B cell (primary cell): Measurements from ENCODE around the gene GNG7. TPM values are rescaled to one million over a fixed set of nuclear protein-coding genes. Genes with fewer than 3 reads are reported as not detected.

ENCODE experiments used
- ATAC-seq: fragments of 200-7000 bp; cut with Tn5 transposase; one replicate; pipeline ENCODE4 v1.10.0; 2021; ENCODE audit warnings: low read depth, mild to moderate bottlenecking, moderate number of reproducible peaks, moderate library complexity
- CTCF ChIA-PET: fragments of 350-600 bp; sonication (Branson Sonifier 250); formaldehyde crosslinking; loops from one replicate; lab custom pipeline; 2021; ENCODE audit warnings: antibody characterized with exemption, inconsistent platforms; lab: Charles Lee
- POLR2A ChIA-PET: fragments of 350-600 bp; sonication (Branson Sonifier 250); formaldehyde crosslinking; loops from one replicate; lab custom pipeline; 2021; ENCODE audit warnings: antibody characterized with exemption; lab: Charles Lee
- DNase-seq: peaks from one replicate; pipeline ENCODE4 v3.0.0; 2013
- H2AFZ ChIP-seq: 2 replicates; pipeline ENCODE4 v1.6.1; 2012; ENCODE audit warnings: mild to moderate bottlenecking, low read depth, low read length; ENCODE audit not compliant: insufficient read depth, poor library complexity, severe bottlenecking
- H3K27ac ChIP-seq, 2 donors: 1 replicate in 1 of 2; 2 replicates in 1 of 2; pipeline ENCODE4 v1.5.1; 2012 to 2013; ENCODE audit warnings: low read length in 2 of 2, mild to moderate bottlenecking in 2 of 2, moderate library complexity in 1 of 2
- H3K27me3 ChIP-seq, 4 experiments: fragments of 200-600 bp in 1 of 4; sonication (generic) in 1 of 4; replicated peaks in 1 of 4; 1 replicate in 2 of 4; 2 replicates in 2 of 4; pipeline versions ENCODE4 v1.6.1 to v1.7.0; 2013 to 2016; ENCODE audit warnings: low read length in 3 of 4, mild to moderate bottlenecking in 2 of 4, mixed read lengths in 1 of 4, moderate library complexity in 1 of 4; ENCODE audit not compliant: insufficient read depth in 4 of 4, control insufficient read depth in 3 of 4; ENCODE audit errors: control extremely low read depth in 1 of 4
- H3K36me3 ChIP-seq, 2 experiments: replicated peaks in 1 of 2; 1 replicate in 1 of 2; 2 replicates in 1 of 2; pipeline versions ENCODE4 v1.6.1 to v1.7.1; 2013; ENCODE audit warnings: low read length in 1 of 2; ENCODE audit not compliant: insufficient read depth in 2 of 2, control insufficient read depth in 1 of 2; ENCODE audit errors: control extremely low read depth in 1 of 2, extremely low read depth in 1 of 2
- H3K4me1 ChIP-seq, 2 donors: fragments of 200-600 bp in 1 of 2; sonication (generic) in 1 of 2; 1 replicate in 1 of 2; 2 replicates in 1 of 2; pipeline versions ENCODE4 v1.5.1 to v1.6.1; 2013 to 2017; ENCODE audit warnings: low read length in 2 of 2; ENCODE audit not compliant: control insufficient read depth in 2 of 2, insufficient read depth in 2 of 2
- H3K4me2 ChIP-seq: replicated peaks from 2 replicates; pipeline ENCODE3; 2012; ENCODE audit warnings: mild to moderate bottlenecking, low read depth, low read length; ENCODE audit not compliant: poor library complexity, severe bottlenecking
- H3K4me3 ChIP-seq, 5 experiments: fragments of 200-600 bp in 1 of 5; sonication (generic) in 1 of 5; 1 replicate in 3 of 5; 2 replicates in 2 of 5; pipeline versions ENCODE4 v1.5.1 to v1.7.0; 2011 to 2016; ENCODE audit warnings: low read length in 4 of 5, mild to moderate bottlenecking in 4 of 5, low read depth in 2 of 5, control low read depth in 1 of 5, moderate library complexity in 1 of 5; ENCODE audit not compliant: insufficient read depth in 1 of 5; ENCODE audit errors: control extremely low read depth in 1 of 5, extremely low read depth in 1 of 5
- H3K79me2 ChIP-seq: fragments of 200-600 bp; sonication (generic); one replicate; pipeline ENCODE4 v1.6.0; 2016; ENCODE audit warnings: low read length; ENCODE audit not compliant: control insufficient read depth, insufficient read depth
- H3K9ac ChIP-seq: fragments of 200-600 bp; sonication (generic); 2 replicates; pipeline ENCODE4 v1.6.1; 2017; ENCODE audit warnings: mild to moderate bottlenecking, low read length, moderate library complexity
- H3K9me3 ChIP-seq, 3 donors: one replicate each; pipeline versions ENCODE4 v1.6.1 to v1.7.1; 2013; ENCODE audit warnings: low read length in 2 of 3; ENCODE audit not compliant: control insufficient read depth in 2 of 3, insufficient read depth in 1 of 3; ENCODE audit errors: control extremely low read depth in 1 of 3
- H4K20me1 ChIP-seq: 2 replicates; pipeline ENCODE4 v1.6.0; 2012; ENCODE audit warnings: mild to moderate bottlenecking, low read length; ENCODE audit not compliant: insufficient read depth, control insufficient read depth, poor library complexity, severe bottlenecking
- H3K27ac Mint-ChIP-seq: one replicate; pipeline ENCODE4 v1.8.0; 2021; ENCODE audit warnings: mixed read lengths
- H3K27me3 Mint-ChIP-seq: one replicate; pipeline ENCODE4 v1.8.0; 2021; ENCODE audit warnings: mixed read lengths
- H3K4me1 Mint-ChIP-seq: one replicate; pipeline ENCODE4 v1.8.0; 2021; ENCODE audit warnings: mixed read lengths
- H3K4me3 Mint-ChIP-seq: one replicate; pipeline ENCODE4 v1.8.0; 2021; ENCODE audit warnings: mixed read lengths
- H3K9me3 Mint-ChIP-seq: one replicate; pipeline ENCODE4 v1.8.0; 2022; ENCODE audit warnings: mixed read lengths; ENCODE audit not compliant: insufficient read depth
- CTCF ChIP-seq: fragments of 200-600 bp; IDR thresholded peaks from one replicate; pipeline ENCODE4 v1.8.0; 2022; ENCODE audit warnings: antibody characterized with exemption, mild to moderate bottlenecking
- EZH2 ChIP-seq: IDR thresholded peaks from 2 replicates; pipeline ENCODE4 v1.6.1; 2012; ENCODE audit warnings: borderline replicate concordance, low read depth, mild to moderate bottlenecking, moderate library complexity, low read length; ENCODE audit not compliant: insufficient read depth, poor library complexity, severe bottlenecking
- WGBS: methylation state at CpG from one replicate; pipeline ENCODE4 v1.1.5; 2013; ENCODE audit warnings: missing lambda C conversion rate; ENCODE audit not compliant: insufficient coverage; 5-methylcytosine and 5-hydroxymethylcytosine counted together
- intact Hi-C: fragments of 100-400 bp; cut with micrococcal nuclease; formaldehyde crosslinking; loops from one replicate; pipeline ENCODE4 v1.10.0; 2022
- polyA plus RNA-seq: library from polyadenylated mRNA; depleted of rRNA; stranded (reverse); fragments of >200 nt; gene quantifications from 2 replicates; pipeline ENCODE4 v1.2.3, GENCODE V29; 2012
- total RNA-seq, 2 donors: library from RNA; stranded (reverse); fragments of 120-200 nt in 1 of 2; gene quantifications; 1 replicate in 1 of 2; 2 replicates in 1 of 2; pipeline versions ENCODE4 v1.2.3 to v1.2.4, GENCODE V29; 2013 to 2022

The GNG7 gene
- total and polyA plus RNA-seq, 2 donors (not counting 1 experiment from before 2014, with no cell fraction given): 76.3 to 153 TPM

GRCh38 chr19:2700660-2701360, 1.7 kb downstream of the GNG7 start:
- H3K4me2 ChIP-seq: peak overlapping the region; percentile 96
- H3K9me3 Mint-ChIP-seq: no peaks in the 10 kb centered on the region
- H3K27ac Mint-ChIP-seq: peak overlapping the region; percentile 85
- 84% methylated on average over 22 of the region's 26 CpGs for whole genome bisulfite sequencing
- no peaks in the 10 kb centered on the region for H3K27me3 Mint-ChIP-seq
- peak overlapping the region; percentile 81 to 89 for H3K27ac ChIP-seq
- H3K9ac ChIP-seq: peak overlapping the region; percentile 94
- DNase-seq: peak; percentile 29
- intact Hi-C loops: no loop called here
- H3K4me1 ChIP-seq: peaks cover 62 to 65% of the 10 kb centered on the region in 2 donors
- peaks cover 0 to 3% (median 0%) of the 10 kb centered on the region in 3 donors for H3K9me3 ChIP-seq
- POLR2A ChIA-PET: interaction anchor here (0.5 to 6.7 kb wide), 6 partner anchors 11 to 78 kb away, joined by 3 to 86 read pairs (median 12); no protein-coding TSS in a partner anchor
- H3K4me3 Mint-ChIP-seq: peak overlapping the region; percentile 89
- H3K27me3 ChIP-seq: no peaks in the 10 kb centered on the region
- peak overlapping the region in 4 of 5 experiments; percentile 76 to 96 (median 83) for H3K4me3 ChIP-seq
- CTCF ChIA-PET: interaction anchor here (1.4 to 4.7 kb wide), 4 partner anchors 9 to 52 kb away, joined by 4 to 45 read pairs (median 17); no protein-coding TSS in a partner anchor
- no peak for TF ChIP-seq CTCF
- TF ChIP-seq EZH2: no peak
- peaks cover 0 to 18% of the 10 kb centered on the region in 2 experiments for H3K36me3 ChIP-seq
- peaks cover 51% of the 10 kb centered on the region for H3K4me1 Mint-ChIP-seq
- H2AFZ ChIP-seq: no peak overlapping the region
- no peak for ATAC-seq
- H3K79me2 ChIP-seq: peaks cover 65% of the 10 kb centered on the region
- H4K20me1 ChIP-seq: peaks cover 20% of the 10 kb centered on the region
